Vagina (tissue), 2 donors: ENCODE measurements around the gene MPPED2.

Experiments
- CTCF ChIP-seq, 3 experiments: fragments of 450-650 bp in 2 of 3; fragments of 200-600 bp in 1 of 3; sonication (generic) in 1 of 3; IDR thresholded peaks; one replicate each; pipeline ENCODE4 v1.5.1; 2017 to 2019; ENCODE audit warnings: antibody characterized with exemption in 3 of 3, mild to moderate bottlenecking in 2 of 3, moderate library complexity in 2 of 3
- POLR2A ChIP-seq, 2 donors: fragments of 450-650 bp; IDR thresholded peaks; one replicate each; pipeline ENCODE4 v1.6.1; 2017; ENCODE audit warnings: antibody characterized with exemption in 2 of 2, mild to moderate bottlenecking in 2 of 2, moderate library complexity in 2 of 2
- POLR2AphosphoS5 ChIP-seq, 2 donors: sonication (generic); formaldehyde crosslinking; IDR thresholded peaks; one replicate each; pipeline ENCODE4 v1.9.0; 2017; ENCODE audit warnings: antibody characterized with exemption in 2 of 2, mild to moderate bottlenecking in 2 of 2, low read depth in 1 of 2; ENCODE audit not compliant: insufficient read depth in 1 of 2

- TF ChIP-seq CTCF (IDR thresholded peaks at IDR 0.05) (no peak), POLR2AphosphoS5 (IDR thresholded peaks at IDR 0.05; ENCODE audit: insufficient read depth in 1 of 2, low read depth in 1 of 2) (peak in 1 of 2 donors; percentile 28), POLR2A (IDR thresholded peaks at IDR 0.05) (no peak)
These were observed 282 bp downstream of the MPPED2 start for GRCh38 chr11:30585892-30586250.
